HG03039 (cell line): Measurements from ENCODE around the gene ODAD3.
"Not testable (repeated sequence)": the region's sequence is repeated elsewhere in the genome, so short reads cannot be mapped to it uniquely, and the experiment has no call there.

ENCODE experiments used
- ATAC-seq: cut with Tn5 transposase; IDR thresholded peaks from one replicate; pipeline ENCODE4 v1.9.1; 2021; ENCODE audit warnings: mild to moderate bottlenecking, moderate library complexity; ENCODE audit not compliant: unreplicated experiment

ODAD3 gene

GRCh38 chr19:11408591-11408990, 26.3 kb downstream of the ODAD3 start:
- ATAC-seq: no peak

- ATAC-seq: not testable (repeated sequence)
Observed at GRCh38 chr19:11406703-11407236, 28.2 kb downstream of the ODAD3 start.

GRCh38 chr19:11405846-11406643, 28.9 kb downstream of the ODAD3 start:
- no peak for ATAC-seq

- no peak for ATAC-seq
Observed at GRCh38 chr19:11404588-11405222, 30.2 kb downstream of the ODAD3 start.

- ATAC-seq: no peak
Observed at GRCh38 chr19:11401808-11402543, 32.9 kb downstream of the ODAD3 start.

GRCh38 chr19:11400798-11401197, 34.1 kb downstream of the ODAD3 start:
- ATAC-seq: no peak

- no peak for ATAC-seq
Observed at GRCh38 chr19:11399667-11400066, 35.3 kb downstream of the ODAD3 start.

GRCh38 chr19:11397089-11397610, 37.8 kb downstream of the ODAD3 start:
- no peak for ATAC-seq

- no peak for ATAC-seq
Observed at GRCh38 chr19:11390933-11391680, 43.8 kb downstream of the ODAD3 start.

- ATAC-seq: no peak
Observed at GRCh38 chr19:11390359-11390758, 44.6 kb downstream of the ODAD3 start.

GRCh38 chr19:11387162-11388034, 47.5 kb downstream of the ODAD3 start:
- ATAC-seq: no peak

GRCh38 chr19:11384778-11385129, 50.2 kb downstream of the ODAD3 start:
- ATAC-seq: no peak

GRCh38 chr19:11383706-11384048, 51.2 kb downstream of the ODAD3 start:
- ATAC-seq: no peak

- no peak for ATAC-seq
Observed at GRCh38 chr19:11382898-11383705, 51.8 kb downstream of the ODAD3 start.

GRCh38 chr19:11380653-11381537, 54.0 kb downstream of the ODAD3 start:
- ATAC-seq: peak; percentile 62

- ATAC-seq: no peak
Observed at GRCh38 chr19:11379857-11380350, 55.0 kb downstream of the ODAD3 start.

- ATAC-seq: not testable (repeated sequence)
Observed at GRCh38 chr19:11379269-11379845, 55.6 kb downstream of the ODAD3 start.
